Uterus (tissue), 4 donors: ENCODE measurements around the gene CTSD. TPM values are rescaled to one million over a fixed set of nuclear protein-coding genes. Genes with fewer than 3 reads are reported as not detected.

Experiments
- DNase-seq, 2 donors: peaks; one replicate each; pipeline ENCODE4 v3.0.0-alpha.2; 2019 to 2020
- H3K27ac ChIP-seq, 2 donors: fragments of 200-600 bp; sonication (generic); 1 replicate in 1 of 2; 2 replicates in 1 of 2; pipeline ENCODE4 v1.5.1; 2016 to 2018
- H3K27me3 ChIP-seq, 2 donors: fragments of 200-600 bp; sonication (generic); one replicate each; pipeline ENCODE4 v1.5.1; 2018 to 2019; ENCODE audit warnings: control low read depth in 1 of 2
- H3K36me3 ChIP-seq, 2 donors: fragments of 200-600 bp; sonication (generic); one replicate each; pipeline ENCODE4 v1.5.1; 2019; ENCODE audit warnings: control low read depth in 1 of 2
- H3K4me1 ChIP-seq, 2 donors: fragments of 200-600 bp; sonication (generic); one replicate each; pipeline ENCODE4 v1.5.1; 2018 to 2019; ENCODE audit warnings: control low read depth in 1 of 2
- H3K4me3 ChIP-seq, 2 donors: fragments of 200-600 bp; sonication (generic); 1 replicate in 1 of 2; 2 replicates in 1 of 2; pipeline ENCODE4 v1.5.1; 2018 to 2019; ENCODE audit warnings: mild to moderate bottlenecking in 1 of 2
- H3K9me3 ChIP-seq, 2 donors: fragments of 200-600 bp; sonication (generic); one replicate each; pipeline ENCODE4 v1.5.1; 2019; ENCODE audit warnings: control low read depth in 1 of 2
- CTCF ChIP-seq, 4 experiments: fragments of 200-600 bp in 2 of 4; fragments of 450-650 bp in 2 of 4; sonication (generic) in 2 of 4; IDR thresholded peaks; one replicate each; pipeline ENCODE4 v1.5.1; 2016 to 2019; ENCODE audit warnings: antibody characterized with exemption in 4 of 4, mild to moderate bottlenecking in 2 of 4, moderate library complexity in 1 of 4
- POLR2A ChIP-seq, 2 donors: fragments of 450-650 bp; IDR thresholded peaks; one replicate each; pipeline ENCODE4 v1.6.1; 2016; ENCODE audit warnings: antibody characterized with exemption in 2 of 2, mild to moderate bottlenecking in 1 of 2, moderate library complexity in 1 of 2
- intact Hi-C: fragments of 100-400 bp; cut with DNase I; formaldehyde crosslinking; loops from one replicate; pipeline ENCODE4 v1.15.1; 2023; ENCODE audit warnings: low total_unique reads
- total RNA-seq, 4 donors: library from RNA; depleted of rRNA in 3 of 4; stranded (reverse); fragments of >200 nt in 3 of 4; gene quantifications; one replicate each; pipeline versions ENCODE4 v1.1.0 to v1.2.4, GENCODE V29; 2014 to 2023
- donor health status: DM: yes; HTN: yes; CAD: no.

CTSD gene
- total RNA-seq, 4 donors from 2014 or later: 80.0 to 188 (median 126) TPM

- intact Hi-C loops: no loop called here
- peaks cover 0 to 3% of the 10 kb centered on the region in 2 donors for H3K27me3 ChIP-seq
- no peak for TF ChIP-seq CTCF (IDR thresholded peaks at IDR 0.05)
- no peak for TF ChIP-seq POLR2A (IDR thresholded peaks at IDR 0.05)
- no peak overlapping the region for H3K4me3 ChIP-seq
- H3K4me1 ChIP-seq: peaks cover 0 to 10% of the 10 kb centered on the region in 2 donors
- DNase-seq: no peak
- H3K36me3 ChIP-seq: no peaks in the 10 kb centered on the region
- H3K9me3 ChIP-seq: no peaks in the 10 kb centered on the region
- no peak overlapping the region for H3K27ac ChIP-seq
These were observed 11.5 kb downstream of the CTSD start for GRCh38 chr11:1751999-1752906.

- peaks cover 0 to 10% of the 10 kb centered on the region in 2 donors for H3K4me1 ChIP-seq
- peaks cover 0 to 3% of the 10 kb centered on the region in 2 donors for H3K27me3 ChIP-seq
- intact Hi-C loops: no loop called here
- TF ChIP-seq CTCF (IDR thresholded peaks at IDR 0.05): no peak
- TF ChIP-seq POLR2A (IDR thresholded peaks at IDR 0.05): no peak
- H3K4me3 ChIP-seq: no peak overlapping the region
- no peak overlapping the region for H3K27ac ChIP-seq
- no peaks in the 10 kb centered on the region for H3K9me3 ChIP-seq
- DNase-seq: no peak
- H3K36me3 ChIP-seq: no peaks in the 10 kb centered on the region
These were observed 12.2 kb downstream of the CTSD start for GRCh38 chr11:1751531-1751921.

GRCh38 chr11:1750840-1751530, 12.7 kb downstream of the CTSD start:
- Histone ChIP-seq H3K4me1 (peaks cover 0 to 10% of the 10 kb centered on the region in 2 donors), H3K27ac (no peak overlapping the region), H3K36me3 (no peaks in the 10 kb centered on the region), H3K9me3 (no peaks in the 10 kb centered on the region), H3K27me3 (peaks cover 0 to 3% of the 10 kb centered on the region in 2 donors), H3K4me3 (no peak overlapping the region)
- TF ChIP-seq CTCF (IDR thresholded peaks at IDR 0.05) (no peak), POLR2A (IDR thresholded peaks at IDR 0.05) (no peak)
- intact Hi-C loops: no loop called here
- no peak for DNase-seq

GRCh38 chr11:1750481-1750839, 13.3 kb downstream of the CTSD start, which contains the start of gene IFITM10:
TSS of gene IFITM10 (minus strand) at chr11:1750595. CDS start at chr11:1750442, 153 bp downstream.
- intact Hi-C loops: no loop called here
- no peak within 1 kb of the TSS for H3K27ac ChIP-seq
- no peak for DNase-seq
- TF ChIP-seq POLR2A (IDR thresholded peaks at IDR 0.05): no peak
- no peak for TF ChIP-seq CTCF (IDR thresholded peaks at IDR 0.05)
- peaks cover 0 to 10% of the 10 kb centered on the region in 2 donors for H3K4me1 ChIP-seq
- H3K4me3 ChIP-seq: no peak within 1 kb of the TSS
- no peaks in the 10 kb centered on the region for H3K9me3 ChIP-seq
- peaks cover 0 to 3% of the 10 kb centered on the region in 2 donors for H3K27me3 ChIP-seq
- no peaks in the 10 kb centered on the region for H3K36me3 ChIP-seq
